Measurements from ENCODE around the gene BUD31. TPM values are rescaled to one million over a fixed set of nuclear protein-coding genes. Genes with fewer than 3 reads are reported as not detected.

The BUD31 gene
- total RNA-seq, result 92.7 and 95.8 TPM in 2 replicates

GRCh38 chr7:99408379-99409191, at the start of gene BUD31, which contains the start of gene PDAP1:
TSS of gene BUD31 (plus strand) at chr7:99408969. CDS start at chr7:99411093, 2,124 bp downstream.
TSS of gene PDAP1 (minus strand) at chr7:99408597. CDS start at chr7:99408548, 49 bp downstream.
- intact Hi-C loops (cut with micrococcal nuclease), result loop anchor here (1.0 to 10.0 kb wide), 9 partner anchors 16 to 676 kb away; partner anchors contain the start of genes ARPC1B, COPS6, CPSF4 and PTCD1

- intact Hi-C loops (cut with micrococcal nuclease), result no loop called here
Observed at GRCh38 chr7:99359465-99360154, 49.2 kb upstream of the BUD31 start.

- intact Hi-C loops (cut with micrococcal nuclease), result no loop called here
Observed at GRCh38 chr7:99362801-99363200, 46.0 kb upstream of the BUD31 start.

GRCh38 chr7:99363286-99363685, 45.5 kb upstream of the BUD31 start:
- intact Hi-C loops (cut with micrococcal nuclease), result no loop called here

GRCh38 chr7:99365318-99366141, 43.2 kb upstream of the BUD31 start:
- intact Hi-C loops (cut with micrococcal nuclease), result loop anchor here (1.0 kb wide), 1 partner anchor 22 kb away; no protein-coding TSS in a partner anchor

GRCh38 chr7:99366646-99367045, 42.1 kb upstream of the BUD31 start:
- intact Hi-C loops (cut with micrococcal nuclease), result no loop called here

GRCh38 chr7:99368750-99369389, 39.9 kb upstream of the BUD31 start:
- intact Hi-C loops (cut with micrococcal nuclease), result no loop called here

GRCh38 chr7:99369767-99370391, 38.9 kb upstream of the BUD31 start:
- intact Hi-C loops (cut with micrococcal nuclease), result no loop called here

- intact Hi-C loops (cut with micrococcal nuclease), result no loop called here
Observed at GRCh38 chr7:99371376-99371920, 37.3 kb upstream of the BUD31 start.

- intact Hi-C loops (cut with micrococcal nuclease), result no loop called here
Observed at GRCh38 chr7:99372275-99373090, 36.3 kb upstream of the BUD31 start.

- intact Hi-C loops (cut with micrococcal nuclease), result loop anchor here (1.0 to 2.0 kb wide), 4 partner anchors 19 to 65 kb away; partner anchors contain the start of genes BUD31, CPSF4, PDAP1 and PTCD1
Observed at GRCh38 chr7:99373091-99374066, 35.4 kb upstream of the BUD31 start.

- intact Hi-C loops (cut with micrococcal nuclease), result loop anchor here (1.0 to 5.0 kb wide), 5 partner anchors 18 to 98 kb away; partner anchors contain the start of genes BUD31, CPSF4, PDAP1 and PTCD1
Observed at GRCh38 chr7:99374111-99375064, 34.4 kb upstream of the BUD31 start, which contains the start of gene ARPC1B. TSS of gene ARPC1B (plus strand) at chr7:99374730. CDS start at chr7:99385715, 10,985 bp downstream.

- intact Hi-C loops (cut with micrococcal nuclease), result loop anchor here (2.0 to 5.0 kb wide), 4 partner anchors 18 to 97 kb away; partner anchors contain the start of genes CPSF4, PTCD1 and ZNF789
Observed at GRCh38 chr7:99375070-99375807, 33.5 kb upstream of the BUD31 start.

- intact Hi-C loops (cut with micrococcal nuclease), result loop anchor here (5.0 kb wide), 1 partner anchor 93 kb away; the partner anchor contains the start of gene ZNF789
Observed at GRCh38 chr7:99379043-99379577, 29.7 kb upstream of the BUD31 start.

- intact Hi-C loops (cut with micrococcal nuclease), result loop anchor here (5.0 kb wide), 1 partner anchor 93 kb away; the partner anchor contains the start of gene ZNF789
Observed at GRCh38 chr7:99379693-99380031, 29.1 kb upstream of the BUD31 start.

All from T-helper 2 cell treated with Interferon-gamma antibody and Interleukin-4, amounts not matched to agents 100 ng/mL and 5 ng/mL, for 36 hours (primary cell).